Activated T-helper 2 cell treated with anti-CD3 and anti-CD28 coated beads, Interferon-gamma antibody, Interleukin-2, Interleukin-4, amounts not matched to agents 10 μg/mL and 5 μg/mL and 100 μg/mL, durations not matched to agents 14 hours and 24 hours and 36 hours (primary cell): ENCODE results near the gene L3MBTL4. TPM values are rescaled to one million over a fixed set of nuclear protein-coding genes. Genes with fewer than 3 reads are reported as not detected.
"Not testable (repeated sequence)": the region's sequence is repeated elsewhere in the genome, so short reads cannot be mapped to it uniquely, and the experiment has no call there.

ENCODE experiments used
- DNase-seq: peaks from one replicate; pipeline ENCODE4 v3.0.0; 2021; ENCODE audit warnings: low spot score
- H3K27ac Mint-ChIP-seq: one replicate; pipeline ENCODE4 v1.8.0; 2021; ENCODE audit warnings: mixed read lengths
- H3K27me3 Mint-ChIP-seq: one replicate; pipeline ENCODE4 v1.8.0; 2021; ENCODE audit warnings: low read depth, mixed read lengths
- H3K36me3 Mint-ChIP-seq: one replicate; pipeline ENCODE4 v1.8.0; 2021; ENCODE audit warnings: low read depth, mixed read lengths
- H3K4me1 Mint-ChIP-seq: one replicate; pipeline ENCODE4 v1.8.0; 2021; ENCODE audit warnings: low read depth, mixed read lengths
- H3K4me3 Mint-ChIP-seq: one replicate; pipeline ENCODE4 v1.8.0; 2021; ENCODE audit warnings: low read depth, mild to moderate bottlenecking, moderate library complexity, mixed read lengths
- H3K9me3 Mint-ChIP-seq: one replicate; pipeline ENCODE4 v1.8.0; 2021; ENCODE audit warnings: mixed read lengths
- intact Hi-C: fragments of 100-400 bp; cut with micrococcal nuclease; formaldehyde crosslinking; loops from one replicate; pipeline ENCODE4 v1.15.1; 2023
- total RNA-seq: library from RNA; stranded (reverse); gene quantifications from 2 replicates; pipeline ENCODE4 v1.2.3, GENCODE V29; 2022

Gene L3MBTL4
- total RNA-seq, 1 donor from 2014 or later: 0.05 TPM

DNA sequence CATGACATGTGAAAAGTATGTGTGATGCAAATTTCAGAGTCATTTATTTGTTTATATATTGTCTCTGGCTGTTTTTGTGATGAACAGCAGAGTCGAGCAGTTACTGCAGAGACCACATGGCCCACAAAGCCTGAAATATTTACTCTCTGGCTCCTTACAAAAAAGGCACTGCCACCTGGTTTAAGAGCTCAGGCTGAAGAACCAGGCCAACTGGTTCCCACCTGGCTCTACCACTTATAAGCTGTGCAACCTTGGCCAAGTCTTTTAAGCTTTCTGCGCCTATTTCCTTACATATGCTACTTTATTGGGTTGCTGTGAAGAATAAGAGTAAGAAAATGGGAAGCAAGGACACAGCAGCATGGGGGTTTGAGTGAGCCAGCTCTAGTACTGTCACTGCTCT is 207.6 kb downstream of the L3MBTL4 start:
- no peak for DNase-seq
- Mint-ChIP-seq H3K27me3 (no peaks in the 10 kb centered on the region), H3K9me3 (no peaks in the 10 kb centered on the region), H3K27ac (no peak overlapping the region), H3K36me3 (no peaks in the 10 kb centered on the region), H3K4me1 (no peaks in the 10 kb centered on the region), H3K4me3 (no peak overlapping the region)
- intact Hi-C loops: no loop called here

- Mint-ChIP-seq H3K36me3 (no peaks in the 10 kb centered on the region), H3K9me3 (no peaks in the 10 kb centered on the region), H3K27ac (no peak overlapping the region), H3K4me3 (no peak overlapping the region), H3K4me1 (no peaks in the 10 kb centered on the region), H3K27me3 (no peaks in the 10 kb centered on the region)
- DNase-seq: no peak
- intact Hi-C loops: no loop called here
Observed at GRCh38 chr18:6205706-6206105, 209.0 kb downstream of the L3MBTL4 start.

DNA sequence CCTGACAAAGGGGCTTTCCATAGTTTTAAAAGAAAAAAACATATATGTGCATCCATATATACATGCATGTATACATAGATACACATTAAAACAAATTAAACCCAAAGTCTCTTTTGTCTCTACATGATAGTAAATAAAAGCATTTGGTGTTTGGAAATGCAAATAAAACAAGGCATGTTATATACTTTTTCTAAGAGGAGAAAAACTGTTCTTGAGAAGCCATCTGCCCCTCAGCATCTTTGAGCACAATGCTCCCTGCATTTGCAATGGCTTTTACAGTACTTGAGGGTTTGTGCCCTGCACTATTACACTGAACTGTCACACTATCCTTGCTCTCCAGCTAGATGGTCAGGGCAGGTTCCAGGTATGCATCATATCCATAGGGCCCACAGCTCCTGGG is 210.2 kb downstream of the L3MBTL4 start:
- H3K4me1 Mint-ChIP-seq: no peaks in the 10 kb centered on the region
- intact Hi-C loops: no loop called here
- no peaks in the 10 kb centered on the region for H3K27me3 Mint-ChIP-seq
- no peak overlapping the region for H3K27ac Mint-ChIP-seq
- no peaks in the 10 kb centered on the region for H3K9me3 Mint-ChIP-seq
- H3K4me3 Mint-ChIP-seq: no peak overlapping the region
- no peak for DNase-seq
- H3K36me3 Mint-ChIP-seq: no peaks in the 10 kb centered on the region

DNA sequence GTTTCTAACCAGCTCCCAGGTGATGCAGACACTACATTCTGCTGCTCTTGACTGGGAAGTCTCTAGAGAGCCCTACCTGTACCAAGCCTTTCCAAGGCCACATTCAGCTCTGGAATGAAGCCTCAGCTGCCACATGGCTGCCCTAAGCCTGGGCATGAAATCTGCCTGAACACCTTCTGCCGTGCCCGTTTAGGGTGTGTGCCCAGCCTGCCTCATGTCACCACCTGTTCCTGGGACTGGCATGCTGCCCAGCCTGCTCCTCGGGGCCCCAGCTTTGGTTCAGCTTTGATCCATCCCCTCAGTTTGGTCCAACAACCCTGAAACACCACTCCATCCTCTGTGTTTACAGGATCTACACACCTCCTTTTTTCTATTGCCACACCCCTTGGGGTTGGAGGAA is 210.9 kb downstream of the L3MBTL4 start:
- no peak overlapping the region for H3K4me3 Mint-ChIP-seq
- no peaks in the 10 kb centered on the region for H3K36me3 Mint-ChIP-seq
- intact Hi-C loops: no loop called here
- H3K27ac Mint-ChIP-seq: no peak overlapping the region
- H3K27me3 Mint-ChIP-seq: no peaks in the 10 kb centered on the region
- no peaks in the 10 kb centered on the region for H3K9me3 Mint-ChIP-seq
- H3K4me1 Mint-ChIP-seq: no peaks in the 10 kb centered on the region
- DNase-seq: no peak

- intact Hi-C loops: no loop called here
- Mint-ChIP-seq H3K4me1 (no peaks in the 10 kb centered on the region), H3K9me3 (no peaks in the 10 kb centered on the region), H3K27me3 (no peaks in the 10 kb centered on the region), H3K4me3 (no peak overlapping the region), H3K27ac (no peak overlapping the region), H3K36me3 (no peaks in the 10 kb centered on the region)
- no peak for DNase-seq
Observed at GRCh38 chr18:6202861-6203260, 211.8 kb downstream of the L3MBTL4 start.

DNA sequence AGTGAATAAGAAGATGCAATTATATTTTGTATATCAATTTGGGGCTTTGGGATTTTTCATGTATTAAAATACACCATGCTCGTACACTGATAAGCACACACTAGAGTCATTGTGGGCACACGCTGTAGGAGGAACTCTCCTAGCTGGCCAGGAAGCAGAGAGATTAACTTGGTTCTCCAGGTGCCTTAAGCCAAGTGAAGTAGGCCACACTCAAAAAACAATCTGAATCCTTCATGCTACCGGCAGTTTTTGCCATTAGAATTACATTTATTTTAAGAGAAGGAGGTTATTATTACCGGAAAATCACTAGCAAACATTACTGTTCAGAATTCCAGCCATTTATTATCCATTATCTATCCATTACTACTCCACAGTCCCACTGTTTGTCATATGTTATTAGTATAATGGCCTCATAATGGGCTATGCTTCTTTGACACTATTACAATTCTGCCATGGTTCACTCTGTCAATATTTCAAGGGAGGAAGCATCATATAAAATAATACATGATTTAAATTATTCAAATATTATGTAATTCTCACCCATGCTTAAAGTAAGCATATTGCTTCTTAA is 214.4 kb downstream of the L3MBTL4 start:
- no peaks in the 10 kb centered on the region for H3K9me3 Mint-ChIP-seq
- intact Hi-C loops: no loop called here
- DNase-seq: no peak
- no peaks in the 10 kb centered on the region for H3K4me1 Mint-ChIP-seq
- H3K4me3 Mint-ChIP-seq: no peak overlapping the region
- H3K27ac Mint-ChIP-seq: no peak overlapping the region
- no peaks in the 10 kb centered on the region for H3K27me3 Mint-ChIP-seq
- no peaks in the 10 kb centered on the region for H3K36me3 Mint-ChIP-seq

DNA sequence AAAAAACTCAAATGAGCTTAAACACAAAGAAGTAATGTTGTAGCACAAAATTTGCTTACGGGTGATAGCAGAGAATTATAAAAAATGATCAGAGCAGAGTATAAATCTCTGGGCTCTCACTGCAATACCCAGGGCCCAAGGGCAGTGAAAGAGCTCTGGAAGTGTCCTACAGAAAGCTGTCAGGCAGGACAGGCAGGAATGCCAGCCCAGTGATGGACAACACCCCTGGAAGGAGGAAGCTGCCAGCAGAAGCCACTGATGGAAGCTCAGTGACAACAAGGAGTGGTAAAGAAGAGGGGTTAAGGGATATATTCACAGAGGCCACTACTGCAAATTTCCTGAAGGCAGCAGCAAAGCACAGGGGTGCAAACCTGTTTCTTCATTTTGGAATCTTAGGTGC is 214.9 kb downstream of the L3MBTL4 start:
- no peaks in the 10 kb centered on the region for H3K36me3 Mint-ChIP-seq
- intact Hi-C loops: no loop called here
- no peaks in the 10 kb centered on the region for H3K9me3 Mint-ChIP-seq
- no peak for DNase-seq
- no peak overlapping the region for H3K4me3 Mint-ChIP-seq
- H3K27ac Mint-ChIP-seq: no peak overlapping the region
- no peaks in the 10 kb centered on the region for H3K27me3 Mint-ChIP-seq
- H3K4me1 Mint-ChIP-seq: no peaks in the 10 kb centered on the region

DNA sequence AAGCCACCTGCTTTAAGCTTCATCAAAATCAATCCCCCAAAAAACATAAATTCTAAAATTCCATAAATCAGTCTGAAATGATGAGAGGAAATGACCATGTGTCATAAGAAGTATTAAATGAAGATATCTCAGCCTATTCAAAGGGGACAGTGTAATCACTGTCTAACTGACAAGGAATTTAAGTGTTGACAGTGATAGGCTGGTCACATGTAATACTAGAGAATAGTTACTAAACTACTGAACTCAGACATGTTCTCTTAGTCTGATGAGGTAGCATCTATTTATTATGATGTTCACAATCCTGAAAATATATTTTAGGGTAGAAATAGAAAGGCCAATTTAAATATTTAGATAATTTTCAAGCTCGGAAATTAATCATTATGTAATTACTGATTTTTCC is 216.1 kb downstream of the L3MBTL4 start:
- H3K27me3 Mint-ChIP-seq: no peaks in the 10 kb centered on the region
- no peak overlapping the region for H3K27ac Mint-ChIP-seq
- H3K36me3 Mint-ChIP-seq: no peaks in the 10 kb centered on the region
- no peaks in the 10 kb centered on the region for H3K9me3 Mint-ChIP-seq
- intact Hi-C loops: no loop called here
- H3K4me3 Mint-ChIP-seq: no peak overlapping the region
- H3K4me1 Mint-ChIP-seq: no peaks in the 10 kb centered on the region
- no peak for DNase-seq

DNA sequence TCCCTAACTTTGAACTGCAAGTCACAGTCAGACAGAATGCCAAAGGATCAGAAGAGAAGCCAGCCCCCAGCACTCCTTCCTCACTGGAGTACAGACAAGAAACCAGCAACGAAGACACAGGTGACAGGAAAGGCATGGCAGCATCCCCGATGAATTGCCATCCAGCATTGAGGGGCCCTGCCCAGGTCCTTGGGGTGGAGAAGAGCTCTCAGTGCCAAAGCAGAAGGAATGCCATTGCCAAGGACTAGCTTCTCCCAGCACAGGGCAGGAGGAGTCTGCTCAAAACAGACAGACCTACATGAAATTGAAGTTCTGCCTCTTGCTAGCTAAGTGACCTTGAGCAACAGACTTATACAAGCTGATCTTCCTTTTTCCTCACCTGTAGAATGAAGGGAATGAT is 220.1 kb downstream of the L3MBTL4 start:
- DNase-seq: no peak
- no peaks in the 10 kb centered on the region for H3K36me3 Mint-ChIP-seq
- H3K4me3 Mint-ChIP-seq: no peak overlapping the region
- intact Hi-C loops: no loop called here
- no peaks in the 10 kb centered on the region for H3K9me3 Mint-ChIP-seq
- no peaks in the 10 kb centered on the region for H3K27me3 Mint-ChIP-seq
- no peaks in the 10 kb centered on the region for H3K4me1 Mint-ChIP-seq
- no peak overlapping the region for H3K27ac Mint-ChIP-seq

DNA sequence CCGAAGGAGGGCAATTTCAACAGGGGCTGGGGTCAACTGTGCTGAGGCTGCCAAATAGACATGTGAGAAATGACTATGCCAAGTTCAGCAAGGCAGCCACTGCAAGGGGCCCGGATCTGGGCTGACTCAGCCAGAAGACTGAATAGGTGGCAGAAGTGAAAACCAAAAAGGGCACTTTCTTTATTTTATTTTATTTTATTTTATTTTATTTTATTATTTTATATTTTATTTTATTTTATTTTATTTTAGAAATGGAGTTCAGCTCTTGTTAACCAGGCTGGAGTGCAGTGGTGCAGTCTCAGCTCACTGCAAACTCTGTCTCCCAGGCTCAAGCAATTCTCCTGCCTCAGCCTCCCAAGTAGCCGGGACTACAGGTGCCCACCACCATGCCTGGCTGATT is 228.9 kb downstream of the L3MBTL4 start:
- H3K27me3 Mint-ChIP-seq, intact Hi-C loops, H3K4me3 Mint-ChIP-seq, DNase-seq, H3K36me3 Mint-ChIP-seq, H3K4me1 Mint-ChIP-seq, H3K27ac Mint-ChIP-seq: not testable (repeated sequence)
- H3K9me3 Mint-ChIP-seq: peaks cover 25% of the 10 kb centered on the region

- no peak for DNase-seq
- H3K27ac Mint-ChIP-seq: no peak overlapping the region
- H3K4me3 Mint-ChIP-seq: no peak overlapping the region
- no peaks in the 10 kb centered on the region for H3K36me3 Mint-ChIP-seq
- intact Hi-C loops: no loop called here
- no peaks in the 10 kb centered on the region for H3K9me3 Mint-ChIP-seq
- no peaks in the 10 kb centered on the region for H3K4me1 Mint-ChIP-seq
- no peaks in the 10 kb centered on the region for H3K27me3 Mint-ChIP-seq
Observed at GRCh38 chr18:6174983-6175745, 239.5 kb downstream of the L3MBTL4 start.

- Mint-ChIP-seq H3K27ac (no peak overlapping the region), H3K36me3 (no peaks in the 10 kb centered on the region), H3K4me1 (no peaks in the 10 kb centered on the region), H3K9me3 (no peaks in the 10 kb centered on the region), H3K27me3 (no peaks in the 10 kb centered on the region), H3K4me3 (no peak overlapping the region)
- DNase-seq: no peak
- intact Hi-C loops: no loop called here
Observed at GRCh38 chr18:6170604-6171003, 244.1 kb downstream of the L3MBTL4 start.

DNA sequence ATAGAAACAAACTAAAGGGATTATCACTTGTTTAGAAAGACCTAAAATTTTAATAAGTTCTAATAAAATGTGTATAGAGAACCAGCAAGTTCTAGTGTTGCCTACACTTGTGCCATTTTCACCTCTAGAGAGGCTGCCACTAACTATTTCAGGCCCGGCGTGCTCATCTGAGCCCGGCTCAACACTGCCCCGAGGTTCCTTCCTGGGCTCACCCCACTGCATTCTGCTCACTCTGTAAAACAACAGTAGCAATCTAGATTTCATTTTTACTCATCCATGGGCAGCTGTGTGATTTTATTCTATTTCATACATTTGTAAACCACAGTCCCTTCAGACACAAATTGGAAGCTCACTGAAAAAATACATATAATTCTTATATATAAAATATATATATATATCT is 253.2 kb downstream of the L3MBTL4 start:
- Mint-ChIP-seq H3K9me3 (peaks cover 10% of the 10 kb centered on the region), H3K27ac (no peak overlapping the region), H3K36me3 (no peaks in the 10 kb centered on the region), H3K4me1 (no peaks in the 10 kb centered on the region), H3K27me3 (no peaks in the 10 kb centered on the region), H3K4me3 (no peak overlapping the region)
- no peak for DNase-seq
- intact Hi-C loops: no loop called here
